ENCODE measurements around the gene MAPK7.
A peak's percentile ranks its signal among the peaks of the same experiment; 100 is the strongest.
"Not testable (repeated sequence)": the region's sequence is repeated elsewhere in the genome, so short reads cannot be mapped to it uniquely, and the experiment has no call there.

MAPK7 gene

GRCh38 chr17:19343671-19344151 lies 34.6 kb upstream of the MAPK7 start:
- no peak for DNase-seq

GRCh38 chr17:19344311-19345066 lies 33.8 kb upstream of the MAPK7 start:
- no peak for DNase-seq

- no peak for DNase-seq
Measured at GRCh38 chr17:19345067-19345460, 33.2 kb upstream of the MAPK7 start.

- DNase-seq: no peak
Measured at GRCh38 chr17:19345486-19346350, 32.6 kb upstream of the MAPK7 start.

GRCh38 chr17:19346351-19347255 lies 31.7 kb upstream of the MAPK7 start:
- no peak for DNase-seq

- no peak for DNase-seq
Measured at GRCh38 chr17:19347323-19348080, 30.8 kb upstream of the MAPK7 start.

- no peak for DNase-seq
Measured at GRCh38 chr17:19348081-19348650, 30.1 kb upstream of the MAPK7 start.

GRCh38 chr17:19348806-19349205 lies 29.5 kb upstream of the MAPK7 start:
- no peak for DNase-seq

GRCh38 chr17:19353401-19353800 lies 24.9 kb upstream of the MAPK7 start:
- not testable (repeated sequence) for DNase-seq

- no peak for DNase-seq
Measured at GRCh38 chr17:19354748-19355147, 23.6 kb upstream of the MAPK7 start.

- no peak for DNase-seq
Measured at GRCh38 chr17:19357351-19357750, 20.9 kb upstream of the MAPK7 start.

- DNase-seq: no peak
Measured at GRCh38 chr17:19357761-19358160, 20.5 kb upstream of the MAPK7 start.

- DNase-seq: no peak
Measured at GRCh38 chr17:19359151-19359550, 19.1 kb upstream of the MAPK7 start.

- DNase-seq: no peak
Measured at GRCh38 chr17:19359856-19360255, 18.4 kb upstream of the MAPK7 start.

GRCh38 chr17:19360772-19361171 lies 17.5 kb upstream of the MAPK7 start:
- DNase-seq: no peak

- DNase-seq: no peak
Measured at GRCh38 chr17:19361326-19361725, 17.0 kb upstream of the MAPK7 start.

GRCh38 chr17:19361944-19362276 lies 16.4 kb upstream of the MAPK7 start:
- DNase-seq: no peak

GRCh38 chr17:19362277-19363113 lies 15.8 kb upstream of the MAPK7 start, which contains the start of gene B9D1:
TSS of gene B9D1 (minus strand) at chr17:19362723. CDS start at chr17:19362569, 154 bp downstream.
- DNase-seq: peak; percentile 67

- DNase-seq: no peak
Measured at GRCh38 chr17:19363114-19363438, 15.2 kb upstream of the MAPK7 start.

GRCh38 chr17:19363460-19364035 lies 14.8 kb upstream of the MAPK7 start:
- DNase-seq: no peak
